HL-60 (cell line): ENCODE data around the gene MYO9B.

Experiments
- DNase-seq, 2 experiments: peaks; one replicate each; pipeline ENCODE4 v3.0.0-alpha.2; 2010 to 2020; ENCODE audit warnings: low read depth in 1 of 2, low spot score in 1 of 2
- H3K27ac ChIP-seq: fragments of 250-450 bp; sonication (Bioruptor Pico); replicated peaks from 2 replicates; pipeline ENCODE4 v1.5.1; 2020; ENCODE audit warnings: mild to moderate bottlenecking, moderate library complexity
- H3K27me3 ChIP-seq: fragments of 250-450 bp; sonication (Bioruptor Pico); 2 replicates; pipeline ENCODE4 v1.5.1; 2021; ENCODE audit warnings: mild to moderate bottlenecking, moderate library complexity; ENCODE audit not compliant: insufficient read depth, poor library complexity, severe bottlenecking
- H3K4me3 ChIP-seq: replicated peaks from 2 replicates; pipeline ENCODE4 v1.5.1; 2011; ENCODE audit warnings: mild to moderate bottlenecking, control low read depth, low read length; ENCODE audit not compliant: insufficient read depth
- GABPA ChIP-seq: IDR thresholded peaks from 2 replicates; pipeline ENCODE4 v1.6.1; 2012; ENCODE audit warnings: low read depth
- POLR2AphosphoS5 ChIP-seq: IDR thresholded peaks from 2 replicates; pipeline ENCODE4 v1.6.1; 2012; ENCODE audit warnings: low read depth
- REST ChIP-seq: IDR thresholded peaks from 2 replicates; pipeline ENCODE4 v1.6.1; 2012; ENCODE audit warnings: low read depth; ENCODE audit not compliant: insufficient replicate concordance
- SPI1 ChIP-seq: IDR thresholded peaks from 2 replicates; pipeline ENCODE4 v1.6.1; 2012; ENCODE audit warnings: low read depth, mild to moderate bottlenecking, borderline replicate concordance
- TF ChIP-seq, protein P1 (sequence below): IDR thresholded peaks from one replicate; pipeline ENCODE4 v1.5.1; 2011; ENCODE audit warnings: low read length, control low read depth, inconsistent platforms; ENCODE audit not compliant: insufficient read depth

MYO9B gene

DNA sequence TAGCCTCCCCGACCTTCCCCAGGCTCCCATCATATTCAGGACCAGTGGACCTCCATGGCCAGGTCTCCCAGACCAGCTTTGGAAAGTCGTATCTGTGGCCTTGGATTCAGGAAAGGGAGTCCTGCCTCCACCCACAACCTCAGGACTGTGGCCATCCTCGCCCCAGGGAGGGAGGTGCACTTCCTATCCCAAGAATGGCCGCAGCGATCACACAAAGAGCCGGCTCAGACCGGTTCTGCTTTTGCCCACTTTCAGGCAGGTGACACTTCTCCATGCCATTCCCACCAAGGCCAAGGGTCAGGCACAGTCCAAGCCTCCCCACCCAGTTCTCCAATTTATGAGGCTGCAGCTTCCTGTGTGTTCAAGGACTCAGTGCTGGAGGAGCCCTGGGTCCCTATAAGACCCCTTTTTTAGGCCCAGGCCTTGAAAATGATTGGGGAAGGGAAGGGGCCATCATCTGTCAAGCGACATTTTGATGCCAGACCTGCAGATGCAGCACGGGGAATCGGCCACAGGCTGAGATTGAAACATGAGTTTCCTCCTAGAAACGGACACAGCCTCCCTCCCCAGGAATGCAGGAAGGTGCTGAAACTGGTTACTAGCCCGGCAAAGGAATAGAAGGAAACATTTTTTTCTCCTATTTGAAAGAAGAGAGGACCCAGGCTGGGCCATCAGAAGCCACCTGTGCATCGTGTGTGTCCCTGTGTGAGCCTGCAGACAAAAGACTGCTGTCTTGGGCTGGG is 74.0 kb downstream of the MYO9B start:
- H3K27ac ChIP-seq = no peak overlapping the region
- TF ChIP-seq, protein P1, sequence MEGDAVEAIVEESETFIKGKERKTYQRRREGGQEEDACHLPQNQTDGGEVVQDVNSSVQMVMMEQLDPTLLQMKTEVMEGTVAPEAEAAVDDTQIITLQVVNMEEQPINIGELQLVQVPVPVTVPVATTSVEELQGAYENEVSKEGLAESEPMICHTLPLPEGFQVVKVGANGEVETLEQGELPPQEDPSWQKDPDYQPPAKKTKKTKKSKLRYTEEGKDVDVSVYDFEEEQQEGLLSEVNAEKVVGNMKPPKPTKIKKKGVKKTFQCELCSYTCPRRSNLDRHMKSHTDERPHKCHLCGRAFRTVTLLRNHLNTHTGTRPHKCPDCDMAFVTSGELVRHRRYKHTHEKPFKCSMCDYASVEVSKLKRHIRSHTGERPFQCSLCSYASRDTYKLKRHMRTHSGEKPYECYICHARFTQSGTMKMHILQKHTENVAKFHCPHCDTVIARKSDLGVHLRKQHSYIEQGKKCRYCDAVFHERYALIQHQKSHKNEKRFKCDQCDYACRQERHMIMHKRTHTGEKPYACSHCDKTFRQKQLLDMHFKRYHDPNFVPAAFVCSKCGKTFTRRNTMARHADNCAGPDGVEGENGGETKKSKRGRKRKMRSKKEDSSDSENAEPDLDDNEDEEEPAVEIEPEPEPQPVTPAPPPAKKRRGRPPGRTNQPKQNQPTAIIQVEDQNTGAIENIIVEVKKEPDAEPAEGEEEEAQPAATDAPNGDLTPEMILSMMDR = no peak
- TF ChIP-seq SPI1 (no peak), POLR2AphosphoS5 (no peak), GABPA (no peak), REST (no peak)
- no peaks in the 10 kb centered on the region for H3K27me3 ChIP-seq
- no peak for DNase-seq
- H3K4me3 ChIP-seq = no peak overlapping the region

- Histone ChIP-seq H3K27me3 (no peaks in the 10 kb centered on the region), H3K4me3 (no peak overlapping the region), H3K27ac (no peak overlapping the region)
- no peak for TF ChIP-seq SPI1
- no peak for TF ChIP-seq GABPA
- no peak for TF ChIP-seq REST
- TF ChIP-seq POLR2AphosphoS5 = no peak
- TF ChIP-seq, protein P1 = no peak
- DNase-seq = no peak
Measured at GRCh38 chr19:17153996-17154395, 78.4 kb downstream of the MYO9B start.

DNA sequence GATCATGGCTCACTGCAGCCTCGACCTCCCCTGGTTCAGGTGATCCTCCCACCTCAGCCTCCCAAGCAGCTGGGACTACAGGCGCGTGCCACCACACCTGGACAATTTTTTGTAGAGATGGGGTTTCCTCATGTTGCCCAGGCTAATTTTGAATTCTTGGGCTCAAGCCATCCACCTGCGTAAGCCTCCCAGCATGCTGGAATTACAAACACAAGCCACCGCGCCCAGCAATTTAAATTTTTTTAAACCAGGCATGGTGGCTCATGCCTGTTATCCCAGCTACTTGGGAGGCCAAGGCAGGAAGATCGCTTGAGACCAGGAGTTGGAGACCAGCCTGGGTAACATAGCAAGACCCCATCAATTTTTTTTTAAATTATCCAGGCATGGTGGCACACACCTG is 79.7 kb downstream of the MYO9B start:
- TF ChIP-seq POLR2AphosphoS5 = no peak
- TF ChIP-seq, protein P1 = no peak
- TF ChIP-seq GABPA = no peak
- no peak for TF ChIP-seq SPI1
- no peak for TF ChIP-seq REST
- DNase-seq = no peak
- H3K27ac ChIP-seq = no peak overlapping the region
- H3K27me3 ChIP-seq = no peaks in the 10 kb centered on the region
- no peak overlapping the region for H3K4me3 ChIP-seq
